IPS-20b (cell line): Measurements from ENCODE around the gene CNNM3.
"Not testable (repeated sequence)": the region's sequence is repeated elsewhere in the genome, so short reads cannot be mapped to it uniquely, and the experiment has no call there.

ENCODE experiments used
- H3K27ac ChIP-seq: one replicate; pipeline ENCODE4 v1.5.1; 2013; ENCODE audit warnings: low read length
- H3K27me3 ChIP-seq: 2 replicates; pipeline ENCODE4 v1.6.1; 2013; ENCODE audit warnings: mild to moderate bottlenecking, low read length, inconsistent platforms; ENCODE audit not compliant: insufficient read depth
- H3K36me3 ChIP-seq: 2 replicates; pipeline ENCODE4 v1.6.1; 2013; ENCODE audit warnings: low read depth, mild to moderate bottlenecking, inconsistent platforms, low read length, moderate library complexity; ENCODE audit not compliant: insufficient read depth
- H3K4me1 ChIP-seq: 2 replicates; pipeline ENCODE4 v1.6.1; 2013; ENCODE audit warnings: mild to moderate bottlenecking, control low read depth, inconsistent platforms, low read length, moderate library complexity; ENCODE audit not compliant: insufficient read depth
- H3K4me3 ChIP-seq: 2 replicates; pipeline ENCODE4 v1.5.1; 2013; ENCODE audit warnings: mild to moderate bottlenecking, low read length, inconsistent platforms
- H3K9ac ChIP-seq: 2 replicates; pipeline ENCODE4 v1.6.1; 2013; ENCODE audit warnings: low read depth, mild to moderate bottlenecking, inconsistent platforms, low read length, moderate library complexity
- H3K9me3 ChIP-seq: 2 replicates; pipeline ENCODE4 v1.6.1; 2013; ENCODE audit warnings: mild to moderate bottlenecking, low read depth, low read length, inconsistent platforms; ENCODE audit not compliant: insufficient read depth

CNNM3 gene

GRCh38 chr2:96848264-96848663 is 32.2 kb downstream of the CNNM3 start:
- no peak overlapping the region for H3K9ac ChIP-seq
- no peaks in the 10 kb centered on the region for H3K4me1 ChIP-seq
- no peaks in the 10 kb centered on the region for H3K27me3 ChIP-seq
- peaks cover 45% of the 10 kb centered on the region for H3K36me3 ChIP-seq
- no peaks in the 10 kb centered on the region for H3K9me3 ChIP-seq
- H3K27ac ChIP-seq, result no peak overlapping the region
- no peak overlapping the region for H3K4me3 ChIP-seq

GRCh38 chr2:96852667-96853066 is 36.6 kb downstream of the CNNM3 start:
- Histone ChIP-seq H3K27ac (no peak overlapping the region), H3K4me3 (no peak overlapping the region), H3K27me3 (no peaks in the 10 kb centered on the region), H3K36me3 (peaks cover 47% of the 10 kb centered on the region), H3K9me3 (no peaks in the 10 kb centered on the region), H3K4me1 (peaks cover 7% of the 10 kb centered on the region), H3K9ac (no peak overlapping the region)

- Histone ChIP-seq H3K9me3 (no peaks in the 10 kb centered on the region), H3K36me3 (peaks cover 40% of the 10 kb centered on the region), H3K9ac (no peak overlapping the region), H3K27ac (no peak overlapping the region), H3K4me1 (peaks cover 7% of the 10 kb centered on the region), H3K27me3 (no peaks in the 10 kb centered on the region), H3K4me3 (no peak overlapping the region)
Measured at GRCh38 chr2:96853321-96853720, 37.3 kb downstream of the CNNM3 start.

- H3K27ac ChIP-seq, result no peak overlapping the region
Measured at GRCh38 chr2:96856776-96857666, 41.0 kb downstream of the CNNM3 start.

GRCh38 chr2:96857667-96858372 is 41.8 kb downstream of the CNNM3 start, which contains the start of gene ANKRD39:
Gene ANKRD39, minus strand, starts transcription at chr2:96858016. Its CDS starts 29 bp downstream, at chr2:96857987.
- Histone ChIP-seq H3K27me3 (no peaks in the 10 kb centered on the region), H3K36me3 (peaks cover 38% of the 10 kb centered on the region), H3K27ac (no peak within 1 kb of the TSS), H3K4me3 (peak within 1 kb of the TSS; percentile 86), H3K9ac (peak within 1 kb of the TSS; percentile 74; the same call in 1 of the 2 replicates), H3K4me1 (peaks cover 7% of the 10 kb centered on the region), H3K9me3 (no peaks in the 10 kb centered on the region)

More at GRCh38 chr2:96856776-96857666, 41.0 kb downstream of the CNNM3 start:
- Histone ChIP-seq H3K4me1 (peaks cover 7% of the 10 kb centered on the region), H3K4me3 (peak overlapping the region; percentile 86), H3K27me3 (no peaks in the 10 kb centered on the region), H3K36me3 (peaks cover 39% of the 10 kb centered on the region), H3K9me3 (no peaks in the 10 kb centered on the region), H3K9ac (peak overlapping the region; percentile 74; the same call in 1 of the 2 replicates)

GRCh38 chr2:96859099-96859649 is 43.1 kb downstream of the CNNM3 start:
- Histone ChIP-seq H3K36me3 (peaks cover 39% of the 10 kb centered on the region), H3K27me3 (no peaks in the 10 kb centered on the region), H3K4me1 (peaks cover 7% of the 10 kb centered on the region), H3K4me3 (peak overlapping the region; percentile 69; the same call in 1 of the 2 replicates), H3K9me3 (no peaks in the 10 kb centered on the region), H3K27ac (no peak overlapping the region), H3K9ac (peak overlapping the region; percentile 45; the same call in 1 of the 2 replicates)

- H3K27me3 ChIP-seq, result no peaks in the 10 kb centered on the region
- H3K4me3 ChIP-seq, result no peak overlapping the region; the same call in 1 of the 2 replicates
- H3K9me3 ChIP-seq, result no peaks in the 10 kb centered on the region
- H3K36me3 ChIP-seq, result peaks cover 44% of the 10 kb centered on the region
- no peak overlapping the region for H3K27ac ChIP-seq
- peaks cover 7% of the 10 kb centered on the region for H3K4me1 ChIP-seq
- H3K9ac ChIP-seq, result no peak overlapping the region
Measured at GRCh38 chr2:96859681-96860064, 43.6 kb downstream of the CNNM3 start.

- Histone ChIP-seq H3K9ac (no peak overlapping the region), H3K27ac (no peak overlapping the region), H3K4me3 (no peak overlapping the region), H3K9me3 (no peaks in the 10 kb centered on the region), H3K36me3 (peaks cover 51% of the 10 kb centered on the region), H3K4me1 (peaks cover 7% of the 10 kb centered on the region), H3K27me3 (no peaks in the 10 kb centered on the region)
Measured at GRCh38 chr2:96860065-96861029, 44.3 kb downstream of the CNNM3 start.

GRCh38 chr2:96861074-96861473 is 45.0 kb downstream of the CNNM3 start:
- Histone ChIP-seq H3K27ac (no peak overlapping the region), H3K9ac (no peak overlapping the region), H3K36me3 (peaks cover 58% of the 10 kb centered on the region), H3K9me3 (no peaks in the 10 kb centered on the region), H3K27me3 (no peaks in the 10 kb centered on the region), H3K4me3 (no peak overlapping the region), H3K4me1 (peaks cover 7% of the 10 kb centered on the region)

GRCh38 chr2:96863056-96863455 is 47.0 kb downstream of the CNNM3 start:
- H3K4me1 ChIP-seq, H3K27ac ChIP-seq, H3K9me3 ChIP-seq, H3K9ac ChIP-seq, H3K27me3 ChIP-seq, H3K4me3 ChIP-seq: not testable (repeated sequence)
- peaks cover 74% of the 10 kb centered on the region for H3K36me3 ChIP-seq
